ENCODE results near the gene UCP1.

The UCP1 gene

DNA sequence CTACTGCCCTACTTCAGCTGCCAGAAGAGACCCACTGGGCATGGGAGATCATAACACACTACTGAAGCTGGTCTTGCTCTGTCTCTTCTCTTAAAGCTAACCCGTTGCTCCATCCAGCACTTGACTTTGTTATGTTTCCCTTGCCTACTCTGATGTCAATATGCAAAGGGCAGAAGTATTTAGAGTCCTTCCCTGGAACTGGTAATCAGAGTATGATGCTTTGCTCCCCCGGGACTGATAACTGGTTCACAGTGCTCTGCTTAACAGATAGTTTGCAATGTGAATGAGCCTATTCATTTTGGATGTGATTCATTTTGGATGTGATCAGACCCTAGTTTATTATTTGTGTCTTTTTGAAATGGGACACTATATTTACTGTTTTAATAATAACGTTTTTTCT lies 12.3 kb upstream of the UCP1 start:
- no peak overlapping the region for H3K4me3 ChIP-seq (ENCODE audit: low read length)
- TF ChIP-seq, protein P1, sequence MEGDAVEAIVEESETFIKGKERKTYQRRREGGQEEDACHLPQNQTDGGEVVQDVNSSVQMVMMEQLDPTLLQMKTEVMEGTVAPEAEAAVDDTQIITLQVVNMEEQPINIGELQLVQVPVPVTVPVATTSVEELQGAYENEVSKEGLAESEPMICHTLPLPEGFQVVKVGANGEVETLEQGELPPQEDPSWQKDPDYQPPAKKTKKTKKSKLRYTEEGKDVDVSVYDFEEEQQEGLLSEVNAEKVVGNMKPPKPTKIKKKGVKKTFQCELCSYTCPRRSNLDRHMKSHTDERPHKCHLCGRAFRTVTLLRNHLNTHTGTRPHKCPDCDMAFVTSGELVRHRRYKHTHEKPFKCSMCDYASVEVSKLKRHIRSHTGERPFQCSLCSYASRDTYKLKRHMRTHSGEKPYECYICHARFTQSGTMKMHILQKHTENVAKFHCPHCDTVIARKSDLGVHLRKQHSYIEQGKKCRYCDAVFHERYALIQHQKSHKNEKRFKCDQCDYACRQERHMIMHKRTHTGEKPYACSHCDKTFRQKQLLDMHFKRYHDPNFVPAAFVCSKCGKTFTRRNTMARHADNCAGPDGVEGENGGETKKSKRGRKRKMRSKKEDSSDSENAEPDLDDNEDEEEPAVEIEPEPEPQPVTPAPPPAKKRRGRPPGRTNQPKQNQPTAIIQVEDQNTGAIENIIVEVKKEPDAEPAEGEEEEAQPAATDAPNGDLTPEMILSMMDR (conservative IDR thresholded peaks at IDR 0.05; ENCODE audit: low read length) = no peak
- no peak for DNase-seq (ENCODE audit: low read depth)

DNA sequence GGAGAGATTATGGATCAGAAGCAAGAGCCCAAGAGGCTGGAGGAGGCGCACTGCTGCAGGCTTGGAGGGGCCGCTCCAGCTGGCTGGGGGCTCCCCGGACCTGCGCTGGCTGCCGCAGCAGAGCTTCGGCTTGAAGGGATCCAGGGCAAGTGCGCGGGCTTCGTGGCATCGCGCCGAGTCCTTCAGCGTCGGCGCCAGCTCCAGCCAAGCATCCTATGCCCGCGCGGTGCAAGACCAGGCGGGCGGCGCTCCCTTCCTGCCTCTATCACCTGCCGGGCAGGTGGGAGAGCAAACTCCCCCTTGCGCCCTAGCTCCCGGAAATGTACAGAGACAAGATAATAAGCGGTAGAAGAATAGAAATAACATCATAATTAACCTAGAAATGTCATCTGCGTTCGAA lies 10.5 kb upstream of the UCP1 start:
- no peak for DNase-seq (ENCODE audit: low read depth)
- TF ChIP-seq, protein P1 (conservative IDR thresholded peaks at IDR 0.05; ENCODE audit: low read length) = no peak
- no peak overlapping the region for H3K4me3 ChIP-seq (ENCODE audit: low read length)

DNA sequence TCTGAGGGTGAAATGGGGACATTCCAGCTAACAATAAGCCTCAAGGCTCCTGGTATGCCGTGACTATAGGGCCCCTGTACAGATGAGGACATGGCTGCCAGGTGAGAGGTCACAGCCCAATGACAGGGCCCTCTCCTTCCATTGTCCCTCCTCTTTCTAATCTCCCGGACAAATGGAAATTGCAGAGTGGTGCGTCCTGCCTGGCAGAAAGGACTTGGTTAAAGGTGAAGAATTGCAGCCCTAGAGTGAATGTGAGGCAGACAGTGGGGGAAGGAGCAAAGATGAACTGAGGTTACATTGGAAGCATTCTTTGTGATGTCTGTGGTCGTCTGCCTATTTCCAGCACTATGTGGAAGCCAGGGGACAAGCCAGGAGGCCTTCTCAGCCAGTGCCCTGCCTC lies 6.7 kb upstream of the UCP1 start:
- TF ChIP-seq, protein P1 (conservative IDR thresholded peaks at IDR 0.05; ENCODE audit: low read length) = no peak
- DNase-seq (ENCODE audit: low read depth) = no peak
- no peak overlapping the region for H3K4me3 ChIP-seq (ENCODE audit: low read length)

DNA sequence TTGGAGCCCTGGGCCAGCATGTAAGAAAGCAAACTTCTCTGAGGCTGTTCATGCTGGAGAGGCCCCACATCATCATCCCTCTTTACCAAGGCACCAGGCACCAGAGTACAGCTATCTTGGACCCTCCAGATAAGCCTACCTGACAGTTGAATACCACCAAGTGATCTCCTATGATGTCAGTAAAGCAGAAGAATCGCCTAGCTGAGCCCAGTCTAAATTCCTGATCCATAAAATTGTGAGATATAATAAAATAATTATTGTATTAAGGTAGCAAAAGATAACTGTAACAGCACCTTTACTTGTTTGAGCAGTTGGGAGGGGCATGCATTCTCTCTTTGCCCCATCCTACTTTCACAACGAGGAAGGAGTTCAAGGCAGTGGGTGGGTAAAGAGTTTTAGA lies 2.9 kb upstream of the UCP1 start:
- no peak for DNase-seq (ENCODE audit: low read depth)
- TF ChIP-seq, protein P1 (conservative IDR thresholded peaks at IDR 0.05; ENCODE audit: low read length) = no peak

DNA sequence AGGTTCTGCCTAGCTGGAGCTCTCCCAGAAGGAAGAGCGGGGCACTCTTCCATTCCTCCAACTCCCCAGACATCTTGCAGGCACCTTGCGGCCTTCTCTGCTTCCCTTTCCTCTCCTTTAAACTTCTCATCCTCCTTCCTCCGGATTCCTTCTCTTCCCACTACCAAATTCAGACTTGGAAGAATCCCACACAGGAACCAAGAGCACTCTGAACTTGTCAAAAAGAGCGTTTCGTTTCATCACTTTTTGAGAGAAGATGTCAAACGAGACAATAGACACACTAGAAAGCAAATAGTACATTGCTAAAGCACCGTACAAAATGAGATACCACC lies 512 bp upstream of the UCP1 start:
- TF ChIP-seq, protein P1 (conservative IDR thresholded peaks at IDR 0.05; ENCODE audit: low read length) = no peak
- no peak for DNase-seq (ENCODE audit: low read depth)
- H3K4me3 ChIP-seq (ENCODE audit: low read length) = no peak overlapping the region

More for the DNA sequence above, 2.9 kb upstream of the UCP1 start:
- H3K4me3 ChIP-seq (ENCODE audit: low read length) = no peak overlapping the region

DNA sequence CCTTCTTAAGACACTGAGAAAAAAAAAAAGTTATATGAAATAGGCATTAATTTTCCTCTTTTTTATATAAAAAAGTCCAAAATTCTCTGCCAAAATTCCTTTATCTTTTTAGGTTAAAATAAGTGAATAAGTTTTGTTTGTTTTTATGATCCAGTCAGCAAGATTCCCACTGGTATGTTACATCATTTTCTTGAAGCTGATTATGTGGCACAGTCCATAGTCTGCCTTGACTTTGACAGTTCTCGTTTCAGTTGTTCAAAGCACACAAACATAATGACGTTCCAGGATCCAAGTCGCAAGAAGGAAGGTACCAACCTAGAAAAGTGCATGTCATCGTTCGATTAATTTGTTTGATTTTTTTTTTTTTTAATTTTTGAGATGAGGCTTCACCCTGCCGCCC lies 9.1 kb downstream of the UCP1 start:
- no peak overlapping the region for H3K4me3 ChIP-seq (ENCODE audit: low read length)
- TF ChIP-seq, protein P1 (conservative IDR thresholded peaks at IDR 0.05; ENCODE audit: low read length) = no peak
- no peak for DNase-seq (ENCODE audit: low read depth)

DNA sequence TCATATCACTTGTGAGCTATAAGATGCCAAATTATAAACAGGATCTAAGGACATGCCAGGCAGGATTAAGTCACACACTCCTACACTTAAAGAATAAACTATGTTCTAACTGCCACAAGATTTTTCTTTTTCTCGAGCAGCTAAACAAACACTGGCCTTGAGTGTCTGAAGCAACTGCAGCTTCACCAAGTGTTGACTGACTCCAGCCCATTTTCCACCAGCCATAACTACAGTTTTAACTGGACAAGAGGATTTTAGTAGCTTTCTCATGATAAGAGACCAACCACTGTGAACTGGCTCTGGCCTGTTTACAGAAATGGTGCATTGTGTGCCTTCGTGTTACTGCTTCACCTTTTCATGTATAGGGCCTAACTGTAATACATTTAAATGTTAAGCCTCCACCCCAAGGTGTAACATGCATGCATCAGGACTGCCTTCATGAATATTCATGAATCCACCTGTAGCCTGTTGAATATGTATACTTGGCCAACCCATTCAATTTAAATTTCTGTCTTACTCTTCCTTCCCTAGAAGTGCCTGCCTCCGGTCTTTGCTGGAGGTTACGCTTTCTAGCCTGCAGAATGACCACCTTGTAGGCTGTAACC lies 10.8 kb downstream of the UCP1 start:
- TF ChIP-seq, protein P1 (conservative IDR thresholded peaks at IDR 0.05; ENCODE audit: low read length) = no peak
- DNase-seq (ENCODE audit: low read depth) = no peak
- H3K4me3 ChIP-seq (ENCODE audit: low read length) = no peak overlapping the region
